Activated CD4-positive, alpha-beta T cell treated with anti-CD3 and anti-CD28 coated beads, Interleukin-10, Interleukin-2, amounts not matched to agents 100 ng/mL and 50 ng/mL, durations not matched to agents 16 hours and 8 hours (primary cell): ENCODE measurements around the gene AFF2.
"Not testable (repeated sequence)": the region's sequence is repeated elsewhere in the genome, so short reads cannot be mapped to it uniquely, and the experiment has no call there.

Source experiments
- DNase-seq: peaks from one replicate; pipeline ENCODE4 v3.0.0-alpha.2; 2020

The AFF2 gene

DNA sequence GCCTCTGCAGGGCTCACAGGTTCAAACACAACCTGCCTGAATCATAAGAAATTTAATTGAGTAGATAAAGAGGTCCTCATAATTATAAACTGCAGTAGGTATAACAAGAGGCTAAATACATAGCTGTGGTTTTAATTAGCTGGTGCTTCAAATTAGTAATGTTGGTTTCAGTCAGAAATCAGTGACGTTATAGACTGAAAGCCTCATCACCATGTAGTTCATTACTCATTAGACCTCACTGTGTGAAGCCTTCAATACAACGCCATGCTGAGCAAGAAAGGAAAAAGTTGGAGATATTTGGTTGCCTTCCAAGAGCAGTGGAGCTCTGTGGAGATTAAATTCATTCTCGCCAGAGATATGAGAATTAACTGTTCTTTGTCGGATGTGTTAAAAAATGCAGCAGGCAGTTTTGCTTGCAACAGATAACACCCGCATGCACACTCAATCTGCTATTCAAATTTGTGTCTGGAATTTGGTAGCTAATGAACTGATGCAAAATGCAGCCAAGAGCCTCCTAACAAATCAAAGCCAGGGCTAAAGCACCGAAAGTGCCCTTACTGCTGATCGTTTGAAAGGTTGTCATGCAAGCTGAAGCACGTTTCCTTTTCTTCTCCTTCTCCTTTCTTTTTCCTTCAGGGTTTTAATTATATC, 148.9 kb downstream of the AFF2 start:
- DNase-seq = no peak

DNA sequence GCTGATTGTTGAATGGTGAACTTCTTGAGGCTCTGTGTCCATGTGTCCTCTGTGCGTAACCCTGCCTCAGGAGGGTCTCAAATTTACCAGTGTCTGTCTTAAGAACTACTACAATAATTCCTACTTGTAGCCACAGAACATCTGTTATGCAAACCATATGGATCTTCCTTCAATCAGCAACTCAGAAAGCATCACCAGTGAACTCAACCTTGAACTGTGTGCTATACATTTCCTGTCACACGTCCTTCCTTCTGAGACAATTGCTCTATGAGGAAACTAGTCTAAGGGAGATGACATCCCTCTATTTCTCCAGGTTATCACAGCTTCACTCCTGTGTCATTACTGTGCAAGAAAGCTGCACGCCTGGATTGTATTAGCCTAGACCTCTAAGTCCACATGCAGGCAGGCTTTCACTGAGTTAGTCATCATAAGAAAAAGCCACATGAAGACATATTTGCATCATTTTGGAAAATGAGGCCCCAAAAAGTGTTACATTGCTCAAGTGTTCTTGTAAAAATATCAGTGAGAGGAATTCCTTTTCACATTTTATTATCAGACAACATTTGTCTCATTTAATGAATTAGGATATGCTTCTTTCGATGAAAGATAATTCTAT, 157.8 kb downstream of the AFF2 start:
- no peak for DNase-seq

DNA sequence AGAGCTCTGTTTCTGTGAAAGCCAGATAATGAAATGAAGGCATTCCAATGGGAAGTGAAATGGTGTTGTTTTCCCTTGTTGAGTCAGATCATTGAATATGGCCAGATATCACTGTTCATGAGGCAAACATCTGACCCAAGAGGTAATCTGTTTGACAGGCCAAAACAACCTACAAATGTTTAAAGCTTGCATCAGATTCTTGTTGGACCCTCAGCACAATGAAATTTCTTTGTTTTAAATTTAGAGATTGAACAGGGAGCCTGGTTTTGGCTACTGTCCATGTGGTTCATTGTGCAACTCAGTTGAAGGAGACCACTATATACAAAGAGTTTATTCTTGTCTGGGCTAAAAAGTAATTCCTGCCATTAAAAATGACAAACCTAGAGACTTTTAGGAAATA, 159.1 kb downstream of the AFF2 start:
- DNase-seq = no peak

DNA sequence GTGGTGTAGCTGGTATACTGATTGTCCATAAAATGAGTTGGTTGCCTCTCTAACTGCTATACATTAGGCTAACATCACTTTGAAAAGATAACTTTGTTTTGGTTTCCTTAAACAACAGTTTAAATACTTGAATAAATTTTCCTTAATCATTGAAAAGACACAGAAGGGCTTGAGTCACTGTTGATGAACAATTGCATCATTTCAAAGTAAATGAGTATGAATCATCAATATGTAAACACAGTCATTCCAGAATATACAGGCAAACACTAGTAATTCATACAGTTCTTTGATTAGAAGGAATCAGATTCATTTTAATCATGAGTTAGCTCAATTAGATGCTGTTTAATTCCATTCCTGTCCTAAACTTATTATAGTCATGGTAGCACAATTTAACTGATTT, 160.6 kb downstream of the AFF2 start:
- no peak for DNase-seq

DNA sequence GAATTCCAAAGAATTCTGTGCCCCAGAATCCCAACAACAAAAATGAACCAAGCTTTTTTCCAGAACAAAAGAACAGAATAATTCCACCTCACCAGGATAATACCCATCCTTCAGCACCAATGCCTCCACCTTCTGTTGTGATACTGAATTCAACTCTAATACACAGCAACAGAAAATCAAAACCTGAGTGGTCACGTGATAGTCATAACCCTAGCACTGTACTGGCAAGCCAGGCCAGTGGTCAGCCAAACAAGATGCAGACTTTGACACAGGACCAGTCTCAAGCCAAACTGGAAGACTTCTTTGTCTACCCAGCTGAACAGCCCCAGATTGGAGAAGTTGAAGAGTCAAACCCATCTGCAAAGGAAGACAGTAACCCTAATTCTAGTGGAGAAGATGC, 161.6 kb downstream of the AFF2 start:
- DNase-seq = no peak

DNA sequence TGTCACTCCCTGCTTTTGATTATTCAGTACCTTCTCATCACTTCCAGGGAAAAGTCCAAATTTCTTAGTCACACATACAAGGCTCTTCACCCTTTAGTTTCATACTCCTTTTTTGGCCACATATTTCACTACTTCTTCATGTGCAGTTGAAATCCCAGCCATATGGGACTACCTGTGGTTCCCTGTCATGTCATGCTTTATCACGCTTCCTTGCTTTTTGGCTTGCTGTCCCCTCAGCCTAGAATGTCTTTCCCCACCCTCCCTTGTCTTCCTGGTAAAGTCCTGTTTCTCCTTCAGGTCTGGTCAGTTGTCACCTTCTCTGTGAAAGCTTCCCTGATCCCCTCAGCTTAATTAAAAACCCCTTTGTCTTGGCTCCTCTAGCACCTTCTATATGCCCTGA, 163.8 kb downstream of the AFF2 start:
- no peak for DNase-seq

DNA sequence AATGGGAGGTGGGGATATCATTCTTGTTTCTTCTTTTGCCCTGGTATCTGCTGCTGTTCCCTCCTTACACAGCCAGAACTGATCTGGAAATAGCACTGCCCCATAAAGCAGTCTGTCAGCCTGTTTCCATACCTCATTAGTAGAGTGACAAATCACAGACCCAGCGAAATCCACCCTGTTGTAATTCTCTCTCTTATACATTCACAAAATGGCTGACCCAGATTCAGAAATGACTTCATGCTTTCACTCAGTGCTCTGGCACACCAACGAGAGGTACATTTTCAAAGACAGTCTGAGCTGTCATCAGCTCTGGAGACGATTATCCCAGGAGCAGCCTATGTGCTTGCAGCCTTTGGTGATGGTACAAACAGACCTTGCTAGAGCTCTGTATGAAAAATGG, 164.6 kb downstream of the AFF2 start:
- no peak for DNase-seq

DNA sequence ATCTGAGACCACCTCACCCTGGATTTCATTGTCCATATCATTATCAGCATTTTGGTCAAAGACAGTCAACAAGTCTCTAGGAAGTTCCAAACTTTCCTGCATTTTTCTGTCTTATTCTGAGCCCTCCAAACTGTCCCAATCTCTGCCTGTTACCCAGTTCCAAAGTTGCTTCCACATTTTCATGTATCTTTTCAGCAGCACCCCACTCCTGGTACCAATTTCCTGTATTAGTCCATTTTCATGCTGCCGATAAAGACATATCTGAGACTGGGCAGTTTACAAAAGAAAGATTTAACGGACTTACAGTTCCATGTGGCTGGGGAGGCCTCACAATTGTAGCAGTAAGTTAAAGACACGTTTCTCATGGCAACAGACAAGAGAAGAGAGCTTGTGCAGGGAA, 168.8 kb downstream of the AFF2 start:
- not testable (repeated sequence) for DNase-seq

DNA sequence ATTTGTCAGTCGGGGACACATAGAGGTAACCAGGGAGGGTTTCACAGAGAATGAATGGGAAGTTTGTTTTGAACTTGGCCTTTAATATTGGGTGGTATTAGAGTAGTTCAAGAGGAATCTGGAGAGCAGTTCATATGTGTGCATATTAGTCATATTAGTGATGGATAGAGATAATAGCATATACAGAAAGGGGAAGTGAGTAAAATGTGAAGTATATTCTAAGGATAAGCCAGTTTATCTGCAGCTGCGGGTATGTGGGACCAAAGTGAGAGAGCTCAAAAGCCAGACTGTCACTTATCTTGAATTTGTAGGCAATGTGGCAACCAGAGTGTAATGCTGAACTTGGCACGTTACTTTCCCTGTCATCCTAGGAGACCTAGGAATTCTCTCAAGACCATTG, 169.9 kb downstream of the AFF2 start:
- no peak for DNase-seq

DNA sequence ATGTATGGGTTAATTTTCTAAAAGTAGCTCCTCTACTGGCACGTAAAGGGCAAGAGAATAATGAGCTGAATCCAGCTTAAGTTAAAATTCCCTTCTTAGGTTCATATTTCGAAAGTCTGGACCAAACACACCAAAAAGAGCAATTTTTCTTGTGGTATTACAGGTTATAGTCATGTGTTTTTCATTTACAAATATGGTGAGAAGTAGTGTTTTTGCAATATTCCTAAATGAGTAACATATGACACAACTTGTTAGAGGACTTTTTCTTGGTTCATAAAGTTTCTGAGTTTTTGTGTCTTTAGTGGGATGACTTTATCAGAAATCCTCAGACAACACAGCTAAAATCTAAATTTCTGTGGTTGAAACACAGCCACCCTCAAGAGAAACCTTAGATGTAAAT, 172.1 kb downstream of the AFF2 start:
- no peak for DNase-seq

DNA sequence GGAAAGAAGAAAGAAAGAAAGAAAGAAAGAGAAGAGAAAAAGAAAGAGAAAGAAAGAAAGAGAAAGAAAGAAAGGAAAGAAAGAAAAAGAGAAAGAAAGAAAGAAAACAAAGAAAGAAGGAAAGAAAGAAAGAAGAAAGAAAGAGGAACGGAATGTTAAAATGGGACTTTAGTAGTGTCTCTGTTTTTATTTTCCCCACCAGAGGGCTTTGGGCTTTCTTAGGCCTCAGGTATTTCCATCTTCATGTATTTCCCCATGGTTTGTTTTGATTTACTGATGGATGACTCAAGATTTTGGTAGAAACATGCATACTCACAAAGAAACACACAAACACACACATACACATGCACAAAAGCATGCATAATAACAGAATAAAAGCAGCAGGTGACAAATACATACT, 181.2 kb downstream of the AFF2 start:
- no peak for DNase-seq

DNA sequence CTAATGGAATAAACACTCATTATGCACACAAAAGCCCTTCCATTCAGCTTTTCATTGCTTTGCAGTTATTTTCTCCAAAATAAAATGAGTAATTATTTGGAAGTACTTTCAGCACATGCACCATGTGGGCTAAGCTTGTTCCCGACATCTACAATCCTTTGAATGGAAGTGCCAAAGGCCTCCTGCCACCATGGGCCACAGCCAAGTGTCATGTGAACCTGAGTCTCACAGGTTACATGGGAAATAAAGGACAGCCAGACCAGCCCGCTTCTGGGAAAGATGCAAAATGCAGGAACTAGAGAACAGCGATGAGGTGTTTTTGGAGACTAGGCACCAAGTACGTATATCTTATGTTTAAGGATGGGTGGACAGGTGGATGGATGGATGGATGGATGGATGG, 181.8 kb downstream of the AFF2 start:
- DNase-seq = no peak

DNA sequence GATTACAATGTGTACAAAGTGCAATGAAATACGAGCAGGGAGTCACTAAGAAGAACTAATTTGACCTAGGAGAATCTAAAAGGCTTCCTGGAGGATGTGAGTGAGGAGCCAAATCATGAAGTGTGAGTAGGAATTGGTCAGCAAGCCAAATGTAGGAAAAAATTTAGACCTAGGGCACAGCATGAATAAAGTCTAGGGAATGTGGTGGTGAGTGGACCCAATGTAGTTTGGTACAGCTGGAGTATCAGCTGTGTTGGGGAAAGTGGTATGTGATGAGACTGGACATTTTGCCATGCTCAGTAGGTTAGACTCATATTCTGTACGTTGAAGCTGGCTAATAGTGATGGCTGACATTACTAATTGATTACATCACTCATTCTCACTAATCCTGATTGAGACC, 191.0 kb downstream of the AFF2 start:
- no peak for DNase-seq

DNA sequence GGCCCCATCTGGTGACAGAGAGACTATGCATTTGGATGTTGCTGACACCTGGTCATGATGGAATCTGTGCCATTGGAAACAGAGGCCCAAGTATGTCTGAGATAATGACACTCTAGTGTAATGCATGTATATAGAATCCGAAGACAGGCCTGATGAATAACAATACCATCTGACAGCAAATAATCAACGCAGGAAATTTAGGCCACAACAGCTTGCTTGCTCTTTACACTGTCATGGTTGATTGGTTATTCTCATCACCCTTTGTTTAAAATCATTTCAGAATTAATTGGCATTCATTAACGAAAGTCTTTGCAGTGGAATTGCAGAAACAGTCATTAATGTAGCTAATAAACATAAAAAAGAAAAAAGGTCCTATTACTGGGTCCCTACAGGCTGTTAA, 194.8 kb downstream of the AFF2 start:
- DNase-seq = no peak

DNA sequence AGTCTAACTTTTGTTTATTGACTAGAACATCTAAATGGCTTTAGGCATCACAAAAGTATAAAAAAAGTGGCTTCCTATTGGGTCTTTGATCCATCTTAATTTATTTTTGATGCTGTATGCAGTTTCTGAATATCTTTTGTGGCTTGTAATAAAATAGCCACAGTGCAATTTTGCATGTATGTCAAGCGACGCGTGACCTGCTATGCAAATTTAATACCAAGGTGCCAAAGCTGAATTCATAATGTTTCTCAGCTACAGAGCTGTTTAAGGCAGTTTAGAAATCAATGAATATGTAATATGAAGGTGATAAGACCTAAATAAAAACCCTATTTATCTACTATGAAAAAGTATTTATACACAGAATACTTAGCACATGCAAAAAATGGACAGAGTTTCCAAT, 197.8 kb downstream of the AFF2 start:
- DNase-seq = no peak

DNA sequence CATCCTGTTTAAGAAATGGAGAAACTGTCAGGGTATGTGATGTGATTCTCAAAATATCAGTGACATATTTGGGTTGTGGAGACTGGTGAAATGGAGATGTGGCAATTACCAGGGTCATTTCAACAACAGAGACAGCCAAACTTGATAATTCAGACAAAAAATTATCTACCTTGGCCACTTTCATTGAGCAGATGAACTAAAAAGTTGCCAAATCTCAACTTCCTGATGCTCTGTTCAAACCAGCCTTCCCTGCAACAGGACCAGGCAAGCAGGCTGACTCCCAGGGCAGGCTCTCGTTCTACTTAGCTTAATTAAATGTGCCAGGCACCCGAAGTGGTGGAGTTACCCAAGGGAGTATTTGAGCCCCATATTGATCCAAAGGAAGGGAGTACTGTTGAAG, 199.6 kb downstream of the AFF2 start:
- no peak for DNase-seq

DNA sequence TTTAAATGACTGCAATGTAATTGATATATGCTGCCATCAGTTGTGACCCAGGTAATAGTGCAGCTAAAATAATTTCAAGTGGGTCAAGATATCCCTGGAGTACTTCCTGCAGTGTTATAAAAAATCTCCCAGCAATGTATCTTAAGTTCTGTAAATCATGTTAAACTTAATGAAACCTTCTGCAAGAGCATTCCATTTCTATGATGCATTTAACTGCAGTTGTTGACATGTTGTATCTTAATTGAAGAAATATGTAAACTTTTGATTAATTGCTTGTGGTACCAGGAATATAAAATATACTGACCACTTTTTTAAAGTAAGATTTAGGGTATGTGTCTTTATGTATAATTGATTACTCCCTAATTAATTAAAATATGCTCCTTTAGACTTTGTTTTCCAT, 213.6 kb downstream of the AFF2 start:
- no peak for DNase-seq

DNA sequence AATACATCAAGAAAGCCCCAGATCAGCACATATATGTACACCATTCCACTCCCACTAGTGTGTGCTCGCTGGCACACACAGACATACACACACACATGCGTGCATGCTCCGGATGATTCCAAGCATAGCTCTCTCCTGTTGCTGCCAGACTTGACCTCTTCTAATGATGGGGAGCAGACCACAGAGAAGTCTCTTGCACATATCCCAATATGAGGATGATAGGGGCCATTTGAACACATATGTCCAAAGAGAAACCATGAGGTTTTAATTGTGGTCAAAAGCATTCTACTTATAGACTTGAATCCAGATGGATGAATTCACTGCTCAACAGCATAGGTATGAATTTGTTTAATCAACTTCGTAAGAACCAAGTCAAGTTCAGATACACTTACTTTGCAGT, 214.9 kb downstream of the AFF2 start:
- no peak for DNase-seq

DNA sequence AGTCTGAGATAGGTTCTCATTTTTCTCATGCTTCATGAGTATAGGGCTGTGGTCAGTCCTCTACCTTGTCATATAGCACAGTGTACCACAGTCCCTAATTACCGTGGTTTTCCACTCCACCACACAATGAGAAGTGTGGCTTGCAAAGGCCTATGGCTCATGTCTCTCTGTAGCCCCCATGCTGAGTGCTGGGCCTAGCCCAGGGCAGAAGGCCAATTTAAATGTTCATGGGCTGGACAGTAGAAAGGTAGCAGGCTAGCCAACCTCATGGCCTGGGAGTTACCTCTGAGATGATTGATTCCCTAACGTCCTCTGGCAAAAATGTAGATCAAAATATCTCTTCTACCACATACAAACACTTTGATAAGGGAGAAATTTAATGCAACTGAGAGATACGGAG, 222.5 kb downstream of the AFF2 start:
- DNase-seq = no peak

DNA sequence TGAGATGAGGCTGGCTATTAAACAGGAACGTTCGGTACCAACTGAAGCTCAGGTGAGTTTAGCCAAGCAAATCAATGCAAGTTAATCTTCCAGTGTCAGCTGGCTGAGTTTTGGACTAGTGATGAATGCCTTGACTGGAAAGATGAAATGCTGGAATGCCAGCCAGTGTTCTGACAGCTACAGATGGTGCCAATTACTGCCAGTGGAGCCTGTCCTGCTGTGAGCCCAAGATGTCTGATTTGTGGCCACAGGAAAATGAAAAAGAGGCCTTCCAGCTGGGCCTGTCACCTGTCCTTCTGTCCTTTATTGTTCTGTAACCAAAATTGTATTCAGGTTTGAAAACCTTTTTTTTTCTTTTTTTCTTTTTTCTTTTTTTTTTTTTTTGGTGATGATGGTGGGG, 223.1 kb downstream of the AFF2 start:
- no peak for DNase-seq

DNA sequence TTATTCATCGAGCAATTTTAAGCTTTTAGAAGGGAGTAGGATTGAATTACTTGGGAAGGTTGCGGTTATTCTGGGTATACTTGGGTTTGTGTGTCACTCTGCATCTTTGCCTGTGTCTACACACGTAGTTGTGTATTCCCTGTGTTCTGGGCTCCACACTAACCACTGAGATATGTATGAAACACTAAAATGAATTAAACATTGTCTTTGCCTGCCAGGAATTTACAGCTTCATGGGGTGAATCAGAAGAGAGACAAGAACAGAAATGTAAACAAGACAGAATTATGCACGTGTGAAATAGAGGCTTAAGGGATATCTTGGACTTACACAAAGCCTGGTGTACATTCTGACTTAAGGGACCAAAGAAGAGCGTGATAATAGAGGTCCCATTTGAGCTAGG, 228.5 kb downstream of the AFF2 start:
- DNase-seq = no peak

DNA sequence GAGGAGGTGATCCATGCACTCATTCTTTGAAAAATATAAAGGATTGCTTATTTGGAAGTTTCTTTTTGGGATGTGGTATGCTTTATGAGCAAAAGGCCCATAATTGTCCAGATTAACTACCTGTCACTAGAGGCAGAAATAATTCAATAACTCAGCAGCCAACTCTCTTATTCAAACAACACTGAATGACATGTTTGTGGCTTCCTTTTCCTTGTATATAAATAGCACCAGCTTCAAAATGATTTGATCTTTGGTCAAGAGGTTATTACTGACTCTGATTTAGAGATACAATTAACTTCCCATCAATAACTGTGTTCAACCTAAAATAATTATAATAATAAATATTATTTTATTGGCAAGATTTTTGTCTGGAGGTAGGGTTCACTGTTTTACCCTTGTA, 232.3 kb downstream of the AFF2 start:
- no peak for DNase-seq

DNA sequence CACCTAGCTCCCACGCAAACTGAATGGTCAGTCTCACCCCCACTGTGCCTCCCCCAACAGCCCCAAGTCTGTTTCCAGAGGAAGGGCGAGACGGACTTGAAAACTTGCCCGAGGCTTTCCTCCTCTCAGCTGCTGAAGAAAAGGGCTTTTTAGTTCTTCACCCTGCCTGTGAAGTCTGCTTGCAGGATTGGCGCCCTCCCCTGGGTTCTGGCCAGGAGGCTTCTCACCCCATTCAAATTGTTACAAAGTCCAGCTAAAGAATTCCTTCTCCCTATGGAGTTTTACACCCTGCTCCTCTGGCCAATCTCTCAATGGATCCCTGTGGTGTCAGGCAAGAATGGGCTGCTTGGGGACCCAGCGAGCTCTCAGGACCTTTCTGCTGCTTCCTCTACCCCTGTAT, 241.0 kb downstream of the AFF2 start:
- no peak for DNase-seq

DNA sequence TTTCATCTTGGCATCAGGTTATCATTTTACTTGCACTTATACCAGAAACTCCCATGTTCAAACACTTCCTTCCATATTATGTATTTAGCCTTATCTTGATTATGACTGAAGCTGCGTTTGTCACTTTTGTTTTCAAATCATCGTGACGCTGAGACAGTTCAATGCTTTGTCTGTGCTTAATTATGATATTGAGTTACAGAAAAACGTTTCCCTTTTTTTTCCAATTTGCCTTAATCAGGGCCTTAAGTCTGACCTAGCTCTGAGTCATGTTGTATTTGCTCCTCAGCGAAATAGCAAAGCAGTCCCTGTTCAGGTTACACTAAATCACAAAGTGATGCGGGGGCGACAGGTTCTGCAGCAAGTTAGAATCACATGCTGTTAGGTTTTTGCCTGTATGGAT, 254.7 kb downstream of the AFF2 start:
- DNase-seq = no peak

DNA sequence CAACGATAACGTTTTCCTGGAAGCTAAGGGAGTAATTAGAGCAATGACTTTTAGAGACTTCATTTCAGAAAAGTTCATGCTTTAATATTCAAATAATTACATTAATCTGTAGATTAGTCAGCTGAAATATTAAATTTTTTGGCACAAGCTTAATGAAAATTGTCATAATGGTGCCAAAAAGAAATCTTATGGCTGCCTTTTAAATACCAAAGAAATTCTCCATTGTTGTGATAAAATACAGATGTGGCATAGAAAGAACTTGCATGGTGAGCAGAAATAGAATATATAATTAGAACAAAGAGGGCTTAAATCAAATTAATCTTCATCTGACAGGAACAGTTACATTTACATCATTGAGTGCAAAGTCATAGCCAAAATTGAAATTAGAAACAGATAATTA, 263.5 kb downstream of the AFF2 start:
- DNase-seq = no peak

DNA sequence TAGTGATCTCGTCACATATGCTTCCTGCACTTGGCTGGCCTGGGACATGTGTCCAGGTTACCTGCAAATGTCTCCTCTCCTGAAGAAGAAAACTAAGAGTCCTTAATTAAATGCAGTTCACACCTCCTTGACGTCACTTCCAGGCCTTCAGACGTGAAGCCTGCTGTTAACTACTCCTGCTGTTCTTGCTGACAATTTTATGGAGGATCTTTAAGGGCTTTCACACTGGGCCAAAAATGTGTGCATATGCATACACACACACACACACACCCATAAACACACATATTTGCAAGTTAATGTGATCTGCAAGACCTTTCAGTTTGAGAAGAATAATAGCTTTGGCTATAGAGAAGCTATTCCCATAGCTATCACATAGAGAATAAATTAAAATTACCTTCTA, 267.9 kb downstream of the AFF2 start:
- DNase-seq = no peak
